ENCODE data around the gene DHDH. TPM values are rescaled to one million over a fixed set of nuclear protein-coding genes. Genes with fewer than 3 reads are reported as not detected.

DHDH gene
- total RNA-seq, 4 donors from 2014 or later, result 0.95 to 2.9 TPM; not detected in 2

DNA sequence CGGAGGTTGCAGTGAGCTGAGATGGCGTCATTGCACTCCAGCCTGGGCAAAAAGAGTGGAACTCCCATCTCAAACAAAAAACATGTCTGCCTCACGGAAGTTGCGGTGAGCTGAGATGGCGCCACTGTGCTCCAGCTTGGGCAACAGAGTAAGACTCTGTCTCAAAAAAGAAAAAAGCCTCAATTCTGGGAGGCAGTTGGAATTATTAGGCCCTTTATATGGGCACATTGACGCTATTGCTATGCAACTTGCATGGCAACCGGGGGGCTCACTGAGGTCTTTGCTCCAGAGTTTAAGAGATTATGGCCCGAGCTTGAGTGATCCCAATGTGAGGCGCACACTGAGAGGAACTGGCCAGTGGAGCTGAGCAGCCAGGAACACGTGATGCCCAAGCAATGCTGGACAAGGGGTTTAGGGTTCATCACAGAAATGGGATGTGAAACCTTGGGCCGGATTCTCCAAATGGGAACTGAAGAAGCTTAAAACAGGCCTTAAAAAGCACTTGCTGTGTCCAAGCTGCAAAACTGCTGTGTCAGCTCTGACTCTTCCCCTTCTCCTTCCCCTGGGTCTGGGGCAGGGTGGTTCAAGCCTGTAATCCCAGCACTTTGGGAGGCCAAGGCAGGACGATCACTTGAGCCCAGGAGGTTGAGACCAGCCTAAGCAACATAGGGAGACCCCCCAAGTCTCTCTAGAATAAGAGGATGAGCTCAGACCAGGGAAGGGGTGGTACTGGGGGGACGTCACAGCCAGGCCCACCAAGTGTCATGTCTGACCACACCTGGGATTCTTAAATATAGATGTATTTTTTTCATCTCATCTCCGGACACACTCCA lies 34.1 kb downstream of the DHDH start:
- no peak for DNase-seq
- peak overlapping the region in 3 of 4 donors; percentile 94 to 95 (median 94) for H3K27ac ChIP-seq
- TF ChIP-seq, protein P1, sequence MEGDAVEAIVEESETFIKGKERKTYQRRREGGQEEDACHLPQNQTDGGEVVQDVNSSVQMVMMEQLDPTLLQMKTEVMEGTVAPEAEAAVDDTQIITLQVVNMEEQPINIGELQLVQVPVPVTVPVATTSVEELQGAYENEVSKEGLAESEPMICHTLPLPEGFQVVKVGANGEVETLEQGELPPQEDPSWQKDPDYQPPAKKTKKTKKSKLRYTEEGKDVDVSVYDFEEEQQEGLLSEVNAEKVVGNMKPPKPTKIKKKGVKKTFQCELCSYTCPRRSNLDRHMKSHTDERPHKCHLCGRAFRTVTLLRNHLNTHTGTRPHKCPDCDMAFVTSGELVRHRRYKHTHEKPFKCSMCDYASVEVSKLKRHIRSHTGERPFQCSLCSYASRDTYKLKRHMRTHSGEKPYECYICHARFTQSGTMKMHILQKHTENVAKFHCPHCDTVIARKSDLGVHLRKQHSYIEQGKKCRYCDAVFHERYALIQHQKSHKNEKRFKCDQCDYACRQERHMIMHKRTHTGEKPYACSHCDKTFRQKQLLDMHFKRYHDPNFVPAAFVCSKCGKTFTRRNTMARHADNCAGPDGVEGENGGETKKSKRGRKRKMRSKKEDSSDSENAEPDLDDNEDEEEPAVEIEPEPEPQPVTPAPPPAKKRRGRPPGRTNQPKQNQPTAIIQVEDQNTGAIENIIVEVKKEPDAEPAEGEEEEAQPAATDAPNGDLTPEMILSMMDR (IDR thresholded peaks at IDR 0.05), result no peak
- peak in 2 of 4 donors; percentile 13 to 26 for TF ChIP-seq POLR2A (IDR thresholded peaks at IDR 0.05)
- H3K9me3 ChIP-seq, result no peaks in the 10 kb centered on the region
- intact Hi-C loops (cut with DNase I), result no loop called here
- peaks cover 22 to 66% (median 23%) of the 10 kb centered on the region in 3 donors for H3K36me3 ChIP-seq
- 74 to 82% methylated on average over 10 to 13 of the region's 14 CpGs for WGBS, 2 donors
- no peaks in the 10 kb centered on the region for H3K27me3 ChIP-seq
- H3K4me3 ChIP-seq, result peak overlapping the region in 3 of 4 donors; percentile 81 to 97 (median 87)
- H3K4me1 ChIP-seq, result peaks cover 37 to 68% (median 40%) of the 10 kb centered on the region in 3 donors

DNA sequence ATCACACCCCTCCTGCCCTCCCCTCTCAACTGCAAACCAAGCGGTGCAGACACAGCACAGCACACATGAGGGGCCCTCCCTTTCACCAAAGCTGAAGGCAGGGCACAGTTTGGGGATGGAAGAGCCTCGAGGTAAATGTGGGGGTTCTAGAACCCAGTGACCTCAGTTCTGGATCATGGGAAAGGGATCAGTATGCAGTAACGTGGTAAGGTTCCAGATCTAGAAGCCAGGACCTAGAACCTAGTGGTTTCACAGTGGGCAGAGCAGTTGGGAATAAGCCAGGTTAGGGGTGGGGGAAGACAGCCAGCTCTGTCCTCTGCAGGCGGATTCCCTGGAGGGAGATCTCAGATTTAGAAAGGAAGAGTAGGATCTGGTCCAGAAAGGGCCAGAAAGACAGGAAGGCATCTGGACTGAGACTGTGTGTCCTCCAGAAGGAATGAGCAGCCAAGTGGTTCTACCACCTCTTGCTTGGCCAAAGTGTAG lies 34.7 kb downstream of the DHDH start:
- intact Hi-C loops (cut with DNase I), result no loop called here
- H3K36me3 ChIP-seq, result peaks cover 22 to 73% (median 23%) of the 10 kb centered on the region in 3 donors

DNA sequence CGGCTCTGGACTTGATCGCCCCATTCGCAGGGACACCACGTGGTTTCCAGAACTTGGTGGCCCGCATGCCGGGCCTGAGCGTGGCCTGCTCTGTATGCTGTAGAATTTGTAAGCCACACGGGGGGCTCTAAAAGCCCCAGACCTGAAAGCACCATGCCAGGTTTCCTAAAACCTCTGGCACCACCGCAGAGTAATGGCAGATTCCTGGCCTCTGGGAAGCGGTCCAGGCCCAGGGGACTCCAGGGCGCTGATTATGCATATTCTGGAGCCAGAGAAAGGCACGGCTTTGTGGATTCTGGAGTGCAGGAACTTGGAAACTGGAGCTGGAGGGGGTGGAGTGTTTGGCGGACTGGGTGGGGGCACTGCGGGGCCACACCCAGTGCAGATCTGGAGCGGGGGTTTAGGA lies 35.3 kb downstream of the DHDH start:
- TF ChIP-seq POLR2A (IDR thresholded peaks at IDR 0.05), result no peak
- TF ChIP-seq, protein P1 (IDR thresholded peaks at IDR 0.05), result no peak
- intact Hi-C loops (cut with DNase I), result no loop called here
- DNase-seq, result no peak
- Histone ChIP-seq H3K27ac (peak overlapping the region in 3 of 4 donors; percentile 94 to 95 (median 94)), H3K27me3 (no peaks in the 10 kb centered on the region), H3K9me3 (no peaks in the 10 kb centered on the region), H3K4me3 (no peak overlapping the region), H3K36me3 (peaks cover 22 to 79% (median 27%) of the 10 kb centered on the region in 3 donors), H3K4me1 (peaks cover 24 to 55% (median 32%) of the 10 kb centered on the region in 3 donors)
- WGBS, 2 donors, result 67 to 75% methylated on average over 4 to 5 of the region's 15 CpGs

More for the DNA sequence above, 34.7 kb downstream of the DHDH start:
- TF ChIP-seq, protein P1 (IDR thresholded peaks at IDR 0.05), result no peak
- peak in 1 of 4 donors; percentile 12 for TF ChIP-seq POLR2A (IDR thresholded peaks at IDR 0.05)
- peak overlapping the region in 3 of 4 donors; percentile 94 to 95 (median 94) for H3K27ac ChIP-seq
- H3K27me3 ChIP-seq, result no peaks in the 10 kb centered on the region
- no peaks in the 10 kb centered on the region for H3K9me3 ChIP-seq
- no peak overlapping the region for H3K4me3 ChIP-seq
- no peak for DNase-seq
- WGBS, 2 donors, result 50 to 66% methylated on average over 2 to 3 of the region's 4 CpGs
- H3K4me1 ChIP-seq, result peaks cover 30 to 61% (median 38%) of the 10 kb centered on the region in 3 donors

DNA sequence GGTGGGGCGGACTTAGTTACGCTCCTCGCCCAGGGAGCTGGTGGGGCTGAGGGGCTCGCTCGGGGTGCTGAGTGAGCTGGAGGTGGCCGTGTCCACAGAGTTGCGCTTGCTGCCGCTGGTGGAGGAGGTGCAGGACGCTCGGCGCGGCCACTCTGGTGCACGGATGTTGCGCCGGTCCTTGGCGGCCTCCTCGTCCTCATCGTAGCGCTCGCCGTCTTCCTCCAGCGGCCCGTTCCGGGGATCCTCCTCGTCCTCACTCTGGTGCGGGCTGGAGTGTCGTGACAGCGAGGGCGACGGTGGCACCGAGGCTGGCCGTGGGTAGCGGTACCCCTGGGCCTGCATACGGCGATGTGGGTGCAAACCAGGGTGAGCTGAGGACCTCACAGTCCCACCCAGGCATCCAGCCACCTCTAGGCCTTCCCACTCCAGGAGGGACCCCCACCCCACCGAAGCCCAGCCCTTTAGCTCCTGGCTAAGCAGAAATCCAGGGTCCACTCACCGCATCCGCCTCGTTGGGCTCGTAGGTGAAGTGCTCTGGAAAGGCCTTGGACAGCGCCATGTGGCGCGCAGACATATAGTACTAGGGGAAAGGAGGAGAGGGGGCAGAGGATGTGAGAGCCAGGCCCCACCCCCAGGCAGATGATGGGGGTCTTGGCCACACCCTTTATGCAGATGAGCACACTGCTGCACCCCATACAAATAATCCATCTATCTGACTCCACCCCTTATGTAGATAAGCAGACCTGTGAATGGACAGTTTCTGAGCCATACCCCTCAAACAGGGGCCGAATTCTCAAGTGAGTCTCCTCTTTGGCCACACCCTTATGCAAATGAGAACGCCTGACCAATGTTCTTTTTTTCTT lies 36.0 kb downstream of the DHDH start:
- H3K36me3 ChIP-seq, result peaks cover 22 to 86% (median 34%) of the 10 kb centered on the region in 3 donors

More for the DNA sequence above, 36.0 kb downstream of the DHDH start:
- intact Hi-C loops (cut with DNase I), result loop anchor here (10.0 kb wide), 1 partner anchor 105 kb away; the partner anchor contains the start of gene PLEKHA4
- TF ChIP-seq POLR2A (IDR thresholded peaks at IDR 0.05), result no peak
- TF ChIP-seq, protein P1 (IDR thresholded peaks at IDR 0.05), result no peak
- Histone ChIP-seq H3K27me3 (no peaks in the 10 kb centered on the region), H3K9me3 (no peaks in the 10 kb centered on the region), H3K27ac (no peak overlapping the region), H3K4me1 (peaks cover 18 to 48% (median 25%) of the 10 kb centered on the region in 3 donors), H3K4me3 (no peak overlapping the region)
- 90 to 94% methylated on average over 21 to 27 of the region's 45 CpGs for WGBS, 2 donors
- no peak for DNase-seq
